Measurements from ENCODE around the gene HOXC6. TPM values are rescaled to one million over a fixed set of nuclear protein-coding genes. Genes with fewer than 3 reads are reported as not detected.

HOXC6 gene
- total RNA-seq, 2 experiments from 2014 or later, result not detected

Small RNA genes lying within 50 kb of the gene (microRNA-seq; reads per million reads assigned to microRNA genes)
- gene MIR196A2 (ENCODE audit: borderline microRNAs expressed, borderline replicate concordance) (1.0 reads per million), gene MIR615 (ENCODE audit: borderline microRNAs expressed, borderline replicate concordance) (not detected)

Other genes starting within 250 kb of the HOXC6 start
- gene HOXC13, start 89.6 kb upstream of the HOXC6 start, total RNA-seq, result not detected
- not detected for gene HOXC12, start 73.5 kb upstream of the HOXC6 start, total RNA-seq
- gene HOXC11, start 55.3 kb upstream of the HOXC6 start, total RNA-seq, result not detected
- gene HOTAIR, start 53.5 kb upstream of the HOXC6 start, total RNA-seq, result not detected
- gene HOXC10, start 43.3 kb upstream of the HOXC6 start, total RNA-seq, result not detected
- gene HOXC9, start 28.3 kb upstream of the HOXC6 start, total RNA-seq, result not detected
- not detected for gene HOXC8, start 19.5 kb upstream of the HOXC6 start, total RNA-seq
- not detected for gene HOXC5, start 4.6 kb downstream of the HOXC6 start, total RNA-seq
- gene HOXC4, start 25.4 kb downstream of the HOXC6 start, total RNA-seq, result not detected
- 1 to 10 TPM; 2.4 to 3.7 TPM for gene SMUG1, start 160.5 kb downstream of the HOXC6 start, total RNA-seq

Measured in CD4-positive, alpha-beta T cell (primary cell).